Endodermal cell (in vitro differentiated cells): ENCODE results near the gene FRMPD4. TPM values are rescaled to one million over a fixed set of nuclear protein-coding genes. Genes with fewer than 3 reads are reported as not detected.

ENCODE experiments used
- DNase-seq: peaks from one replicate; pipeline ENCODE4 v3.0.0-alpha.2; 2017
- H3K27ac ChIP-seq: 2 replicates; pipeline ENCODE4 v1.5.1; 2013; ENCODE audit warnings: mild to moderate bottlenecking, low read depth, low read length, moderate library complexity
- H3K27me3 ChIP-seq: 2 replicates; pipeline ENCODE4 v1.6.1; 2013; ENCODE audit warnings: mild to moderate bottlenecking, low read length, moderate library complexity; ENCODE audit not compliant: insufficient read depth, control insufficient read depth, poor library complexity, severe bottlenecking
- H3K36me3 ChIP-seq: 2 replicates; pipeline ENCODE4 v1.7.0; 2013; ENCODE audit warnings: mild to moderate bottlenecking, low read length, moderate library complexity; ENCODE audit not compliant: control insufficient read depth, insufficient read depth
- H3K4me1 ChIP-seq: one replicate; pipeline ENCODE4 v1.7.0; 2013; ENCODE audit warnings: low read length; ENCODE audit not compliant: control insufficient read depth, insufficient read depth
- H3K4me3 ChIP-seq: 2 replicates; pipeline ENCODE4 v1.5.1; 2013; ENCODE audit warnings: mild to moderate bottlenecking, low read length, moderate library complexity
- H3K9ac ChIP-seq: 2 replicates; pipeline ENCODE4 v1.6.1; 2013; ENCODE audit warnings: mild to moderate bottlenecking, low read length, moderate library complexity; ENCODE audit not compliant: poor library complexity, severe bottlenecking; ENCODE audit errors: extremely low read depth
- H3K9me3 ChIP-seq: 2 replicates; pipeline ENCODE4 v1.6.1; 2013; ENCODE audit warnings: mild to moderate bottlenecking, low read length, moderate library complexity; ENCODE audit not compliant: control insufficient read depth
- H3K27ac Mint-ChIP-seq: 2 replicates; pipeline ENCODE4 v1.8.0; 2020; ENCODE audit warnings: mixed read lengths
- H3K27me3 Mint-ChIP-seq: 2 replicates; pipeline ENCODE4 v1.8.0; 2021; ENCODE audit warnings: mild to moderate bottlenecking, mixed read lengths; ENCODE audit not compliant: insufficient read depth
- H3K36me3 Mint-ChIP-seq: 2 replicates; pipeline ENCODE4 v1.8.0; 2020; ENCODE audit warnings: low read depth, mixed read lengths
- H3K4me1 Mint-ChIP-seq: 2 replicates; pipeline ENCODE4 v1.8.0; 2020; ENCODE audit warnings: mixed read lengths
- H3K4me3 Mint-ChIP-seq: 2 replicates; pipeline ENCODE4 v1.8.0; 2020; ENCODE audit warnings: mild to moderate bottlenecking, moderate library complexity, mixed read lengths
- H3K9me3 Mint-ChIP-seq: 2 replicates; pipeline ENCODE4 v1.8.0; 2020; ENCODE audit warnings: mild to moderate bottlenecking, mixed read lengths
- CTCF ChIP-seq: fragments of 200-600 bp; sonication (generic); conservative IDR thresholded peaks from 2 replicates; pipeline ENCODE4 v1.5.0; 2021; ENCODE audit warnings: antibody characterized with exemption, mild to moderate bottlenecking
- WGBS, 2 experiments: methylation state at CpG; one replicate each; pipeline versions ENCODE4 v1.1.5 to v1.1.7; 2013; ENCODE audit warnings: missing lambda C conversion rate in 2 of 2, mixed read lengths in 1 of 2; ENCODE audit not compliant: insufficient coverage in 1 of 2, insufficient read length in 1 of 2; 5-methylcytosine and 5-hydroxymethylcytosine counted together
- total RNA-seq, 2 donors: library from RNA; stranded (reverse); fragmentation: NEBNext Ultra II Directional in 1 of 2; extraction: Animal tissue kit (Norgen Biotek cat#: 25700) in 1 of 2; gene quantifications; 2 replicates in 1 of 2; 3 replicates in 1 of 2; pipeline ENCODE4 v1.2.1, GENCODE V29; 2021

Gene FRMPD4
- total RNA-seq, 2 donors from 2014 or later, result 0.09 to 0.81 TPM

- no peak for DNase-seq
These were observed 613.6 kb downstream of the FRMPD4 start for GRCh38 chrX:12751887-12752286.

GRCh38 chrX:12753366-12753765 is 615.1 kb downstream of the FRMPD4 start:
- H3K27me3 Mint-ChIP-seq, result no peaks in the 10 kb centered on the region
- no peak for TF ChIP-seq CTCF
- no peaks in the 10 kb centered on the region for H3K36me3 Mint-ChIP-seq
- Histone ChIP-seq H3K4me1 (no peaks in the 10 kb centered on the region), H3K4me3 (no peak overlapping the region), H3K27me3 (no peaks in the 10 kb centered on the region), H3K36me3 (no peaks in the 10 kb centered on the region), H3K9me3 (no peaks in the 10 kb centered on the region), H3K27ac (no peak overlapping the region), H3K9ac (no peak overlapping the region)
- no peak overlapping the region for H3K4me3 Mint-ChIP-seq
- 94% methylated on average over 2 of the region's 2 CpGs; no CpG with 5 or more reads in 1 of the 2 experiments for WGBS, 2 experiments
- H3K27ac Mint-ChIP-seq, result no peak overlapping the region
- peaks cover 56% of the 10 kb centered on the region for H3K9me3 Mint-ChIP-seq
- H3K4me1 Mint-ChIP-seq, result no peaks in the 10 kb centered on the region
- DNase-seq, result no peak

More at GRCh38 chrX:12751887-12752286, 613.6 kb downstream of the FRMPD4 start:
- Histone ChIP-seq H3K36me3 (no peaks in the 10 kb centered on the region), H3K4me1 (no peaks in the 10 kb centered on the region), H3K27ac (no peak overlapping the region), H3K9ac (no peak overlapping the region), H3K9me3 (no peaks in the 10 kb centered on the region), H3K27me3 (no peaks in the 10 kb centered on the region), H3K4me3 (no peak overlapping the region)
- no peak overlapping the region for H3K4me3 Mint-ChIP-seq
- 92% methylated on average over 1 of the region's 1 CpG; no CpG with 5 or more reads in 1 of the 2 experiments for WGBS, 2 experiments
- no peak overlapping the region for H3K27ac Mint-ChIP-seq
- H3K9me3 Mint-ChIP-seq, result peaks cover 51% of the 10 kb centered on the region
- H3K27me3 Mint-ChIP-seq, result no peaks in the 10 kb centered on the region
- no peaks in the 10 kb centered on the region for H3K4me1 Mint-ChIP-seq
- TF ChIP-seq CTCF, result no peak
- no peaks in the 10 kb centered on the region for H3K36me3 Mint-ChIP-seq

GRCh38 chrX:12758291-12758690 is 620.0 kb downstream of the FRMPD4 start:
- no peaks in the 10 kb centered on the region for H3K4me1 Mint-ChIP-seq
- no peak overlapping the region for H3K27ac ChIP-seq
- H3K36me3 Mint-ChIP-seq, result no peaks in the 10 kb centered on the region
- H3K9me3 ChIP-seq, result no peaks in the 10 kb centered on the region
- no peak overlapping the region for H3K27ac Mint-ChIP-seq
- peaks cover 57% of the 10 kb centered on the region for H3K9me3 Mint-ChIP-seq
- no peak for DNase-seq
- 94 to 100% methylated on average over 1 to 3 of the region's 3 CpGs for WGBS, 2 experiments
- H3K9ac ChIP-seq, result no peak overlapping the region
- H3K27me3 ChIP-seq, result no peaks in the 10 kb centered on the region
- no peak overlapping the region for H3K4me3 ChIP-seq
- no peak overlapping the region for H3K4me3 Mint-ChIP-seq
- no peaks in the 10 kb centered on the region for H3K36me3 ChIP-seq
- TF ChIP-seq CTCF, result no peak
- H3K27me3 Mint-ChIP-seq, result no peaks in the 10 kb centered on the region
- H3K4me1 ChIP-seq, result no peaks in the 10 kb centered on the region
